ENCODE data around the gene WFDC9.
"Not testable (repeated sequence)": the region's sequence is repeated elsewhere in the genome, so short reads cannot be mapped to it uniquely, and the experiment has no call there.

Gene WFDC9

DNA sequence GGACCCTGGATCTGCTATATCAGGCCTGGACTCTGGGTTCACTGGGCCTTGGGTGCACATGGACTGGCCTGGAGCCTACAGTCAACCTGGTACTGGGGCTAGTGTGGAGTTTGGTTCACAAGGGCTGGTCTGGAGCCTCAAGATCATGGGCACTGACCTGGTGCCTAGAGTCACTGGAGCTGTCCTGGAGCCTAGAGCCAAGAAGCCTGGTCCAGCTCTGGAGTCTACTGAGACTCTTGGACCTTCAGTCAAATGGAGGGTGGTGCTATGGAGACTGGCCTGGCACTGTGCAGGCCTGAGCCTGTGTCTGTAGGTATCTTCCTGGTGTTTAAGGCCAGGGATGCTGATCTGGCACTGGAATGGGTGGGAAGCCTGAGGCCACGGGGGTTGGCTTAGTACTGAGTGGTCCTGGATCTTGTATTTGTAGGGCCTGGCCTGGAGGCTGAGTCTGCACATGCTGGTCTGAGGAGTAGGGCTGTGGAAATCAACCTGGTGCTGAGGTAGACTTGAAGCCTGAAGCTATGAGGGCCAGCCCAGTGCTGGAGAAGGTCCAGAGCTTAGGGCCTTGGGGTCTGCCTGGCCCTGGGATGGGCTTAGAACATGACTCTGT lies 16.5 kb upstream of the WFDC9 start:
- no peak overlapping the region for H3K4me3 ChIP-seq (ENCODE audit: low read depth, low read length)
- in situ Hi-C loops (cut with HindIII; ENCODE audit: low sequenced_read_pairs), result no loop called here
- DNase-seq (ENCODE audit: low read depth, low spot score), result no peak
- TF ChIP-seq, protein P1, sequence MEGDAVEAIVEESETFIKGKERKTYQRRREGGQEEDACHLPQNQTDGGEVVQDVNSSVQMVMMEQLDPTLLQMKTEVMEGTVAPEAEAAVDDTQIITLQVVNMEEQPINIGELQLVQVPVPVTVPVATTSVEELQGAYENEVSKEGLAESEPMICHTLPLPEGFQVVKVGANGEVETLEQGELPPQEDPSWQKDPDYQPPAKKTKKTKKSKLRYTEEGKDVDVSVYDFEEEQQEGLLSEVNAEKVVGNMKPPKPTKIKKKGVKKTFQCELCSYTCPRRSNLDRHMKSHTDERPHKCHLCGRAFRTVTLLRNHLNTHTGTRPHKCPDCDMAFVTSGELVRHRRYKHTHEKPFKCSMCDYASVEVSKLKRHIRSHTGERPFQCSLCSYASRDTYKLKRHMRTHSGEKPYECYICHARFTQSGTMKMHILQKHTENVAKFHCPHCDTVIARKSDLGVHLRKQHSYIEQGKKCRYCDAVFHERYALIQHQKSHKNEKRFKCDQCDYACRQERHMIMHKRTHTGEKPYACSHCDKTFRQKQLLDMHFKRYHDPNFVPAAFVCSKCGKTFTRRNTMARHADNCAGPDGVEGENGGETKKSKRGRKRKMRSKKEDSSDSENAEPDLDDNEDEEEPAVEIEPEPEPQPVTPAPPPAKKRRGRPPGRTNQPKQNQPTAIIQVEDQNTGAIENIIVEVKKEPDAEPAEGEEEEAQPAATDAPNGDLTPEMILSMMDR (IDR thresholded peaks at IDR 0.05; ENCODE audit: low read depth, low read length), result no peak

DNA sequence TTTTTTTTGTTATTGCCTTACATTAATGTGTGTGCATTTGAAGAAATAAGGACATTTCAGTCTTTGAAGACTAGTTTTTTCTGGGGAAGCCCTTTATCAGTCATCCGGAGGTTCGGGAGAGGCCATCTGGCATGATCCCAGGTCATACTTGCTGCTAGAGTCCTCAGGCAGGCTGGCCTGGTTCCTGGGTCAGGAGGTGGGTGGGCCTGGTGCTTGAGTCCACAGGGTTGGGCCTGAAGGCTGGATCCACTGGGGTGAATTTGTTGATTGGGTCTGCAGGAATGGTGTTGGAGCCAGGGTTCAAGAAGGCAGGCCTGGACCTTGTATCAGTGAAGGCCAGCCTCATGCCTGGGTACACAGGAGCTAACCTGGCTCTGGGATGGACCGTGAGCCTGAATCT lies 15.8 kb upstream of the WFDC9 start:
- DNase-seq (ENCODE audit: low read depth, low spot score), result no peak
- TF ChIP-seq, protein P1 (IDR thresholded peaks at IDR 0.05; ENCODE audit: low read depth, low read length), result no peak
- in situ Hi-C loops (cut with HindIII; ENCODE audit: low sequenced_read_pairs), result no loop called here
- no peak overlapping the region for H3K4me3 ChIP-seq (ENCODE audit: low read depth, low read length)

DNA sequence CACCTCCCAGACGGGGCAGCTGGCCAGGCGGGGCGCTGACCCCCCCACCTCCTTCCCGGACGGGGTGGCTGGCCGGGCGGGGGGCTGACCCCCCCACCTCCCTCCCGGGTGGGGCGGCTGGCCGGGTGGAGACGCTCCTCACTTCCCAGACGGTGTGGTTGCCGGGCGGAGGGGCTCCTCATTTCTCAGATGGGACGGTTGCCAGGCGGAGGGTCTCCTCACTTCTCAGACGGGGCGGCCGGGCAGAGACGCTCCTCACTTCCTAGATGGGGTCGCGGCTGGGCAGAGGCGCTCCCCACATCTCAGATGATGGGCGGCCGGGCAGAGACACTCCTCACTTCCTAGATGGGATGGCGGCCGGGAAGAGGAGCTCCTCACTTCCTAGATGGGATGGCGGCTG lies 14.8 kb upstream of the WFDC9 start:
- H3K4me3 ChIP-seq (ENCODE audit: low read depth, low read length); in situ Hi-C loops (cut with HindIII; ENCODE audit: low sequenced_read_pairs); DNase-seq (ENCODE audit: low read depth, low spot score): not testable (repeated sequence)

DNA sequence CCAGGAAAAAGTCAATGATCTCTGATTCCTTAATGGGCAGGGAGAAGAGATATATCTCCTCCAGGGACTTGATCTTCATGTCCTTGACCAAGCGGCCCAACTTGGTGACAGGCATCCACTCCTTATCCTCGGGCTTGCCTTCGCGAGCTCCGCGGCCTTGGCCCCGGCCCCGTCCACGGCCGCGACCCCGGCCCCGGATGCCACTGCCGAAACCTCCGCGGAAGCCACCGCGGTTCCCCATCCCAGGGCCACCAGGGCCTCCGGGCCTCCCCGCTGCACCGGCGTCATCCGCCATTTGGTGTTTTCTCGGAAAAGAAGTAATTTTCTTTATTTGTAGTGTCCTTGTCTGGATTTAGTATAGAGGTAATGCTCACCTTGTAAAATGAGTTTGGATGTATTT lies 10.0 kb upstream of the WFDC9 start:
- DNase-seq (ENCODE audit: low read depth, low spot score); H3K4me3 ChIP-seq (ENCODE audit: low read depth, low read length); in situ Hi-C loops (cut with HindIII; ENCODE audit: low sequenced_read_pairs): not testable (repeated sequence)

DNA sequence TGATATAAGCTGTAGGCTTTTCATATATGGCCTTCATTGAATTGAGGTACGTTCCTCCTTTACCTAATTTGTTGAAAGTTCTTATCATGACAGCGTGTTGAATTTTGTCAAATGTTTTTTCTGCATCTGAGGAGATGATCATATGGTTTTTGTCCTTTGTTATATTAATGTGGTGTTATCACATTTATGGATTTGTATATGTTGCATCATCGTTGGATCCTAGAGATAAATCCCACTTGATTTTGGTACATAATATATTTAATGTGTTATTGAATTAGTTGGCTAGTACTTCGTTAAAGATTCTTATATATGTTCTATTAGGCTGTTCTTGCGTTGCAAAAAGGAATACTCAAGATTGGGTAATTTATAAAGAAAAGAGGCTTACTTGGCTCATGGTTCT lies 8.6 kb upstream of the WFDC9 start:
- in situ Hi-C loops (cut with HindIII; ENCODE audit: low sequenced_read_pairs), result no loop called here
- TF ChIP-seq, protein P1 (IDR thresholded peaks at IDR 0.05; ENCODE audit: low read depth, low read length), result no peak
- DNase-seq (ENCODE audit: low read depth, low spot score), result no peak
- H3K4me3 ChIP-seq (ENCODE audit: low read depth, low read length), result no peak overlapping the region

DNA sequence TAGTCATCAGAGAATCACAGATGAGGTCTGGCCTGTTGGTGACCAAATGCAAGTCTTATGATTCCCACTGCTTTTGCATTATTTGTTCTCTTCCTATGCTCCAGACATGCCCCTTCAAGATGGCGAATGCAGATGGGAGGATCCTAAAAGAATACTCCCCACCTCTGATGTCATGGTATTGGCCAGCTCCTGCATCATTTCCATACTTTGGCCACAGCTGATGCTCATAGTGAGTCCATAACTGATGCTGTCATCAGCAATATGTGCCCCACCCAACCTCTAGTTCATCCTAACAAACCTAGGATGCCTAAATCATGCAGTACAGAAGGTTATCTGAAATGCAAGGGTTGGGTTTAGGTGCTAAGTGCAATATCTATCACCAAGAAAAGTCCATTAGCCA lies 5.4 kb upstream of the WFDC9 start:
- in situ Hi-C loops (cut with HindIII; ENCODE audit: low sequenced_read_pairs), result no loop called here
- H3K4me3 ChIP-seq (ENCODE audit: low read depth, low read length), result no peak overlapping the region
- TF ChIP-seq, protein P1 (IDR thresholded peaks at IDR 0.05; ENCODE audit: low read depth, low read length), result no peak
- DNase-seq (ENCODE audit: low read depth, low spot score), result no peak

DNA sequence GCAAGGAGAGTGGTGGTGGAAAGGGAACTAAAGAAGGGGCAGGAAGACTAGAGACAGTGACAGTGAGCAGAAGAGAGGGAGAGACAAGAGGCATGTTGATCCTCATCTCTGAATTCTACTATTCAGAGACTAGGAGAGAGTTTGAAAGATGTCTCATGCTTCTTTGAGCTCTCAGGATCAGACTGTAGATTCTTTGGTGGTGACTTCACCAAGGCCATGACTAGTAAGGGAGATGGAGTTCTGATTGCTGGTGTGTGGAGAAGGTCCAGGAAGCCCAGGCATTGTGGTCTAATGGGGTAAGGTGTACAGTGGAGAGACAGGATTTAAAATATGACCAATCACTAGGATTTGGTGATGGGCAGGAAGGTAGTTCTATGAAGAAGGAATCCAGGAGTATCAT lies 713 bp downstream of the WFDC9 start:
- in situ Hi-C loops (cut with HindIII; ENCODE audit: low sequenced_read_pairs), result no loop called here
- H3K4me3 ChIP-seq (ENCODE audit: low read depth, low read length), result no peak overlapping the region
- TF ChIP-seq, protein P1 (IDR thresholded peaks at IDR 0.05; ENCODE audit: low read depth, low read length), result no peak
- no peak for DNase-seq (ENCODE audit: low read depth, low spot score)
